ENCODE results near the gene MEGF9. TPM values are rescaled to one million over a fixed set of nuclear protein-coding genes. Genes with fewer than 3 reads are reported as not detected.

The MEGF9 gene
- total RNA-seq, 1 donor from 2014 or later = 15.7 TPM

DNA sequence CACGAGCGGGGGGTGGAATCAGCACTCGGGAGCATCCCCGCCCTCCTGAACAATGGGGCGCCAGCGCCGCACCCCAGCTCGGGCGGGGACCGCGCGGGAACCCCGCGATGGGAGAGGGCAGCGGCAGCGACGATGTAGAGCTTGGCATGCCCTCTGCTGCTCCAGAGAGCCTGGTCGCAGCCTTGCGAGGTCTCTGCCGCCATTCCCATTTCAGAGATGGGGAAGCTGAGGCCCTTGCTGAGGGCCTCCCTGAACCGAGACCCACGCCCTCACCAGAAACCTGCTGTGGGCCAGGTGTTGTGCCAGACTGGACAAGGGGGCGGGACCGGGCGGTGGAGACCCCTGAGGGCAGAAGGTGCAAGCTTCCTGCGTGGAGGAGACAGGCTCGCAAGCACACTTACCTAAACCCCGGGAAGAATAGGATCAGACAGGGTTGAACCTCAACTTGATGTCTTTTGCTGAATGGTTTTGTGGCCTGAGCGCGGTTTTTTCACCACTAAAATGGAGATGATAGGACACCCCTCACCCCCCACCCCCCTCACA, 647 bp upstream of the MEGF9 start:
- Mint-ChIP-seq H3K4me1 (peaks cover 37% of the 10 kb centered on the region), H3K4me3 (peak overlapping the region; percentile 83), H3K36me3 (no peaks in the 10 kb centered on the region), H3K9me3 (peaks cover 3% of the 10 kb centered on the region), H3K27ac (peak overlapping the region; percentile 77), H3K27me3 (ENCODE audit: low read depth) (no peaks in the 10 kb centered on the region)
- TF ChIP-seq, protein P1, sequence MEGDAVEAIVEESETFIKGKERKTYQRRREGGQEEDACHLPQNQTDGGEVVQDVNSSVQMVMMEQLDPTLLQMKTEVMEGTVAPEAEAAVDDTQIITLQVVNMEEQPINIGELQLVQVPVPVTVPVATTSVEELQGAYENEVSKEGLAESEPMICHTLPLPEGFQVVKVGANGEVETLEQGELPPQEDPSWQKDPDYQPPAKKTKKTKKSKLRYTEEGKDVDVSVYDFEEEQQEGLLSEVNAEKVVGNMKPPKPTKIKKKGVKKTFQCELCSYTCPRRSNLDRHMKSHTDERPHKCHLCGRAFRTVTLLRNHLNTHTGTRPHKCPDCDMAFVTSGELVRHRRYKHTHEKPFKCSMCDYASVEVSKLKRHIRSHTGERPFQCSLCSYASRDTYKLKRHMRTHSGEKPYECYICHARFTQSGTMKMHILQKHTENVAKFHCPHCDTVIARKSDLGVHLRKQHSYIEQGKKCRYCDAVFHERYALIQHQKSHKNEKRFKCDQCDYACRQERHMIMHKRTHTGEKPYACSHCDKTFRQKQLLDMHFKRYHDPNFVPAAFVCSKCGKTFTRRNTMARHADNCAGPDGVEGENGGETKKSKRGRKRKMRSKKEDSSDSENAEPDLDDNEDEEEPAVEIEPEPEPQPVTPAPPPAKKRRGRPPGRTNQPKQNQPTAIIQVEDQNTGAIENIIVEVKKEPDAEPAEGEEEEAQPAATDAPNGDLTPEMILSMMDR (IDR thresholded peaks at IDR 0.05; ENCODE audit: unreplicated experiment) = no peak
- DNase-seq (ENCODE audit: low spot score in 2 of 2, unreplicated experiment in 2 of 2) = no peak

DNA sequence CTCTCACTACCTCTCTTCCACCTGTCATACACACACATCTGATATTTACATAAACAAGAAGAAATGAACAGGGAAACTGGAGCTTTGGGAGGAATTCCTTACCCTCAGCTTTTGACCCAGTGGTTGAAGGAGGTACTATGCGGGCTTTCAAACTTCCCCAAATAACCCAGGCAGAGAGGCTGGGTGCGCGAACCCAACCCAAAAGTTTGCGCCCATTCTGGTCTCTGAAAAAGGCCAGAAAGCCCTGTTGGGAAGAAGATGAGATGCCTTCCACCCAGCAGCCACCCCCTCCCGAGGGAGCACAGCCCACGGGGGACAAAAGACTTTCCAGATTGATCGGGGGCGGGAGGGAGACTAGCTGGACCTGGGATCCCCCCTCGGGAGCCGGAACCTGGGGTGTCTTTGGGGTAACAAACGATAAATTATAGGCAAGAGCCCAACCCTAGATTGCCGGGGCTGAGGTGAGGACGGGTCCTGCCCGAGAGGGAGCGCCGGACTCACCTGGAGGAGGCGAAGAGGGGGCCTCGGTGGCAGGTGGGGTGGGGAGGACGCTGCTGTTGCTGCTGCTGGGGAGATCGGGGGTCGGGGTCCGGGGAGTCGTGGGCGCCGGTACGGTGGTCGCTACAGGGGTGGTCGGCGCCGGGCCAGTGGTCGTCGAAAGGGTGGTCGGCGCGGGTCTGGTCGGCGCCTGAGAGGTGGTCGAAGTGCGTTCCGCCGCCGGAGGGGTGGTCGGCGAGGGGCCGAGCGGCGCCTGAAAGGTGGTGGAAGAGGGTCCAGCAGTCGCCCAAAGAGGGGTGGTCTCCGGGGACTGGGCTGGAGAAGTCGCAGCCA, 798 bp downstream of the MEGF9 start:
- DNase-seq (ENCODE audit: low spot score in 2 of 2, unreplicated experiment in 2 of 2) = peak in 1 of 2 experiments; percentile 53
- H3K4me1 Mint-ChIP-seq = peaks cover 40% of the 10 kb centered on the region
- H3K36me3 Mint-ChIP-seq = no peaks in the 10 kb centered on the region
- TF ChIP-seq, protein P1 (IDR thresholded peaks at IDR 0.05; ENCODE audit: unreplicated experiment) = no peak
- H3K27ac Mint-ChIP-seq = peak overlapping the region; percentile 62
- peak overlapping the region; percentile 89 for H3K4me3 Mint-ChIP-seq
- peaks cover 3% of the 10 kb centered on the region for H3K9me3 Mint-ChIP-seq
- H3K27me3 Mint-ChIP-seq (ENCODE audit: low read depth) = no peaks in the 10 kb centered on the region

DNA sequence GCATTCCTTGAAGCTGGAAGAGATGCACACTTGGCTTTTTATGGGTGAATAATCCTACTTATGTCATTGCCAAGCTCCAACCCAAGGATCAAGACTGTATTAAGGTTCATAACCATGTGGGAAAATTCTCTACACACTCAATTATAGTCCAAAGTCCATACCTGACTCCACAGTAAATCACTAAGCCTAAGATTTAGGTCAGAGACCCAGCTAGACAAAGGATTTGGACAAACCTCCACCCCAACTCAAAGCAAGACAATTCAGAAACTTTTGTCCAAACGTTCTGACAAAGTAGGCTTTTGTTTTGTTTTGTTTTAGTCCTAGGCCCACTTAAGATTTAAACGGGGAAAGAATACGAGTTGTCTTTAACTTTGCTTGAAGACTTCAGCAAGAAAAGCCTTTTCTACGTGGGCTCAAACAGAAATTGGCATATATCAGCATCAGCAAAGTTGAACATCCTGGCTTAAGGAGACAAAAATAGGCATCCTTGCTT, 1.7 kb downstream of the MEGF9 start:
- H3K4me3 Mint-ChIP-seq = peak overlapping the region; percentile 89
- H3K27me3 Mint-ChIP-seq (ENCODE audit: low read depth) = no peaks in the 10 kb centered on the region
- peaks cover 41% of the 10 kb centered on the region for H3K4me1 Mint-ChIP-seq
- peak overlapping the region; percentile 6 for H3K27ac Mint-ChIP-seq
- no peak for DNase-seq (ENCODE audit: low spot score in 2 of 2, unreplicated experiment in 2 of 2)
- H3K36me3 Mint-ChIP-seq = no peaks in the 10 kb centered on the region
- TF ChIP-seq, protein P1 (IDR thresholded peaks at IDR 0.05; ENCODE audit: unreplicated experiment) = no peak
- H3K9me3 Mint-ChIP-seq = no peaks in the 10 kb centered on the region

DNA sequence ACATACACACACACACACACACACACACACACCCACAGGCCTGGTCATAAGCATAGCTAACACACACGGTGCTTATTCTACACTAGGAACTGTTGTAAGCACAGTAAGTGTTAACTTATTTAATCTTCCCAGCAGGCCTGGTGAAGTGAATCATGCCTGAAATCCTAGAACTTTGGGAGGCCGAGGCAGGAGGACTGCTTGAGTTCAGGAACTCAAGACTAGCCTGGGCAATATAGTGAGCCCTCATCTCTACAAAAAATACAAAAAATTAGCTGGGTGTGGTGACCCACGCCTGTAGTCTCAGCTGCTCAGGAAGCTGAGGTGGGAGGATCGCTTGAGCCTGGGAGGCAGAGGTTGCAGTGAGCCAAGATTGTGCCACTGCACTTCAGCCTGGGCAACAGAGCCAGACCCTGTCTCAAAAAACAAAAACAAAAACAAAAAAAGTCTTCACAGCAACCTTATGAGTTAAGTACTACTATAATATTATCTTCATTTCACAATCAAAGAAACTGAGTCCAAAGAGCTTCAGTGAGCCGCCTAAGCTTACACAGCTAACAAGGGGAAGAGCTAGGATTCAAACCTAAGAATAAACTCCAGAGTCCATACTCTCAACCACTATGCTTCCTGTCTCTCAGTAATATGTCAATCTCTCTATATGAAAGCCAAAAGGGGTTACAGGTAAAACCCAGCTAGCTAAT, 2.3 kb downstream of the MEGF9 start:
- Mint-ChIP-seq H3K27ac (no peak overlapping the region), H3K36me3 (no peaks in the 10 kb centered on the region), H3K9me3 (no peaks in the 10 kb centered on the region), H3K27me3 (ENCODE audit: low read depth) (no peaks in the 10 kb centered on the region), H3K4me3 (peak overlapping the region; percentile 89), H3K4me1 (peaks cover 46% of the 10 kb centered on the region)
- no peak for DNase-seq (ENCODE audit: low spot score in 2 of 2, unreplicated experiment in 2 of 2)
- TF ChIP-seq, protein P1 (IDR thresholded peaks at IDR 0.05; ENCODE audit: unreplicated experiment) = no peak

DNA sequence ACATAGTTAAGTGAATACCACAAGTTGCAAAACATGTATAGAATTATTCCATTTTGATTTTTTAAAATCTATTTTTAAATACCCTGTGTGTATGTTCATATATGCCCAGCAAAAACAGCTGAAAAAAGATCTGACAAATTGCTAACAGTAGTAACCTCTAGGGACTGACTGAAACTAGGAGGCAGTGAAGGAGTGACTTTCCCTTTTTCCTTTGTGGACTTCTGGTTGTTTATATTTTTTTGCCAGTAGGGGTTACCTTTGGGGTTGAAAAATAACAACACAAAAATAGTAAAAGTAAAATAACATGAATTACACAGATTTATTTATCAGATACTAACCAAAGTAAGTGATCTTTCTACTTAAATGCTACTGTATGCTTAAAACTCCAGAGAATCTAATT, 2.9 kb downstream of the MEGF9 start:
- H3K4me1 Mint-ChIP-seq = peaks cover 50% of the 10 kb centered on the region
- H3K27ac Mint-ChIP-seq = peak overlapping the region; percentile 19
- no peaks in the 10 kb centered on the region for H3K36me3 Mint-ChIP-seq

More for the DNA sequence above, 2.9 kb downstream of the MEGF9 start:
- DNase-seq (ENCODE audit: low spot score in 2 of 2, unreplicated experiment in 2 of 2) = no peak
- H3K9me3 Mint-ChIP-seq = no peaks in the 10 kb centered on the region
- H3K4me3 Mint-ChIP-seq = no peak overlapping the region
- TF ChIP-seq, protein P1 (IDR thresholded peaks at IDR 0.05; ENCODE audit: unreplicated experiment) = no peak
- H3K27me3 Mint-ChIP-seq (ENCODE audit: low read depth) = no peaks in the 10 kb centered on the region

Data from mesothelial cell of epicardium (in vitro differentiated cells).